CD8-positive, alpha-beta memory T cell (primary cell): ENCODE results near the gene CHID1. TPM values are rescaled to one million over a fixed set of nuclear protein-coding genes. Genes with fewer than 3 reads are reported as not detected.
A peak's percentile ranks its signal among the peaks of the same experiment; 100 is the strongest.

Source experiments
- CTCF ChIA-PET: fragments of 350-600 bp; sonication (Branson Sonifier 250); formaldehyde crosslinking; loops from one replicate; lab custom pipeline; 2021; ENCODE audit warnings: antibody characterized with exemption; lab: Charles Lee
- POLR2A ChIA-PET: fragments of 350-600 bp; sonication (Branson Sonifier 250); formaldehyde crosslinking; loops from one replicate; lab custom pipeline; 2021; ENCODE audit warnings: antibody characterized with exemption; lab: Charles Lee
- DNase-seq, 5 donors: peaks; one replicate each; pipeline versions ENCODE4 v3.0.0 to v3.0.0-alpha.2; 2020 to 2022; ENCODE audit warnings: mixed read lengths in 1 of 5
- H3K27ac ChIP-seq: one replicate; pipeline ENCODE4 v1.7.0; 2013; ENCODE audit warnings: low read depth, mild to moderate bottlenecking, low read length, moderate library complexity
- H3K27me3 ChIP-seq: 2 replicates; pipeline ENCODE4 v1.7.0; 2013; ENCODE audit warnings: low read length, mild to moderate bottlenecking; ENCODE audit not compliant: insufficient read depth, poor library complexity, severe bottlenecking
- H3K36me3 ChIP-seq: 2 replicates; pipeline ENCODE4 v1.7.0; 2013; ENCODE audit warnings: mild to moderate bottlenecking, low read length, moderate library complexity; ENCODE audit not compliant: insufficient read depth
- H3K4me1 ChIP-seq: 2 replicates; pipeline ENCODE4 v1.7.0; 2013; ENCODE audit warnings: mild to moderate bottlenecking, low read length, moderate library complexity; ENCODE audit not compliant: insufficient read depth
- H3K4me3 ChIP-seq: 2 replicates; pipeline ENCODE4 v1.7.0; 2013; ENCODE audit warnings: mild to moderate bottlenecking, low read length
- H3K9me3 ChIP-seq: 2 replicates; pipeline ENCODE4 v1.7.0; 2013; ENCODE audit warnings: mild to moderate bottlenecking, low read length
- H3K27ac Mint-ChIP-seq, 8 donors: one replicate each; pipeline ENCODE4 v1.8.0; 2020 to 2021; ENCODE audit warnings: mixed read lengths in 8 of 8, mild to moderate bottlenecking in 6 of 8, inconsistent platforms in 3 of 8, moderate library complexity in 3 of 8
- H3K27me3 Mint-ChIP-seq, 2 donors: one replicate each; pipeline ENCODE4 v1.8.0; 2020 to 2021; ENCODE audit warnings: mixed read lengths in 2 of 2, mild to moderate bottlenecking in 1 of 2, moderate library complexity in 1 of 2
- H3K36me3 Mint-ChIP-seq, 3 donors: one replicate each; pipeline ENCODE4 v1.8.0; 2020 to 2021; ENCODE audit warnings: mixed read lengths in 3 of 3, inconsistent platforms in 1 of 3, mild to moderate bottlenecking in 1 of 3
- H3K4me1 Mint-ChIP-seq, 3 donors: one replicate each; pipeline ENCODE4 v1.8.0; 2020 to 2021; ENCODE audit warnings: mixed read lengths in 3 of 3, inconsistent platforms in 1 of 3, mild to moderate bottlenecking in 1 of 3
- H3K4me3 Mint-ChIP-seq, 7 donors: one replicate each; pipeline ENCODE4 v1.8.0; 2020 to 2021; ENCODE audit warnings: mixed read lengths in 7 of 7, mild to moderate bottlenecking in 6 of 7, moderate library complexity in 4 of 7, inconsistent platforms in 2 of 7
- H3K9me3 Mint-ChIP-seq, 5 donors: one replicate each; pipeline ENCODE4 v1.8.0; 2020 to 2022; ENCODE audit warnings: mixed read lengths in 5 of 5, mild to moderate bottlenecking in 3 of 5, moderate library complexity in 2 of 5, inconsistent platforms in 1 of 5
- polyA plus RNA-seq: library from polyadenylated mRNA; unstranded; fragments of 300-500 nt; fragmentation: Illumina TruSeq; gene quantifications from one replicate; pipeline ENCODE4 v1.2.3, GENCODE V29; 2021
- total RNA-seq, 2 experiments: library from RNA; stranded (reverse); gene quantifications; one replicate each; pipeline ENCODE4 v1.2.3, GENCODE V29; 2021

Gene CHID1
- total and polyA plus RNA-seq, 3 experiments from 2014 or later, result 57.1 to 94.1 (median 87.2) TPM

DNA sequence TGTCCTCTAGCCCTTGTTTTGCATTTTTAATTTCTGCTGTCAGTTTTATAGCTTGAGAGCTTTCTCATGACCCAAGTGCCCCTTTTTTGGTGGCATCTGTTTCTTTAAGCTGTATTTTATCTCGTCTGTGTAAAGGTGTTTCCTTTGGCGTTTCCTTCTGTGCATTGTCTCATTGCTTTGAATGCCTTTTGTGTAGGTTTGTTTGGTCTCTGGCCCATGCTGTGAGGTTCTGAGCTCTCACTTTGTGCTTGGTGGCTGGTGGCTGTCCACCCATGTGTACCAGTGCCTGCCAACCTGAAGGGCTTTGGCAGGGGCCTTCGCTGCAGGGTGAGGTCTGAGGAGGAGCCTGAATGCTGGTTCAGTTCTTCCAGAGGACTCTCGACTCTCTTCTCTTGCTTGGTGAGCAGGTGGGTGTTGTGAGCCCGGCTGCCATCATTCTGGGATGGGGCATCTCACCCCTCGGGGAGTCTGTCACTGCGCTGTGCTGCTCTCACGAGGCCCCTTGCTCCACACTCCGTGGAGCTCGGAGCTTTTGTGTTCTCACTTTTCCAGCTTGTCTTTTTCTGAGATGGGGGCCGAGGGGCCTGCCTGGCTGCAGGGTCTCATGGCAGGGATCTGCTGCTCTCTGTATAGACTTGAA lies 30.0 kb upstream of the CHID1 start:
- DNase-seq, result no peak
- Mint-ChIP-seq H3K27me3 (no peaks in the 10 kb centered on the region), H3K27ac (peak overlapping the region in 4 of 8 donors; percentile 6 to 77 (median 76)), H3K4me3 (peak overlapping the region in 1 of 7 donors; percentile 10), H3K9me3 (no peaks in the 10 kb centered on the region), H3K4me1 (peaks cover 47 to 72% (median 57%) of the 10 kb centered on the region in 3 donors), H3K36me3 (peaks cover 2 to 43% (median 5%) of the 10 kb centered on the region in 3 donors)
- Histone ChIP-seq H3K27me3 (no peaks in the 10 kb centered on the region), H3K27ac (no peak overlapping the region), H3K36me3 (no peaks in the 10 kb centered on the region), H3K4me3 (no peak overlapping the region), H3K9me3 (no peaks in the 10 kb centered on the region), H3K4me1 (peaks cover 27% of the 10 kb centered on the region)
- POLR2A ChIA-PET, result no interaction called here
- CTCF ChIA-PET, result interaction anchor here (1.4 kb wide), 1 partner anchor 12 kb away, joined by 3 read pairs; no protein-coding TSS in a partner anchor

DNA sequence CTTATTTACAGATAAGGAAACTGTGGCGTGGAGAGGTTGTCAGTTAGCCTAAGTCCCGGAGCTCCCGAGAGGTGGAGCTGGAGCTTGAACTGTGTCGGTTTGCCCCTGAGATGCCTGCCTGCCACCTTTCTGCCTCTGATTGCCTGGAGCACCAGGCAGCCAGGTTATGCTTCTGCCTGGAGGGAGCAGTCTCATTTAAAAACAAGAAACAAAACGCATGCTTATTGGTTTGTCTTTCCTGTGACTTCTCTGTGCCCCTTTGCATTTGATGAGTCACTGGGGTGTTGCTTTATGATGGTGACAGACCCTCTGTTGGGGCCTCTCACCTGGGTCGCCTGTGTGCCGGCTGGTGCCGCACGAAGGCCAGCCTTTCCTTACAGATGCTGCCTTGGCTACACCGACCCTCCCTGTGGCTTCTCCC lies 27.2 kb upstream of the CHID1 start:
- CTCF ChIA-PET, result no interaction called here
- no peaks in the 10 kb centered on the region for H3K27me3 ChIP-seq
- no peak overlapping the region for H3K4me3 ChIP-seq
- H3K4me1 ChIP-seq, result peaks cover 31% of the 10 kb centered on the region
- peak overlapping the region in 2 of 7 donors; percentile 2 to 15 for H3K4me3 Mint-ChIP-seq
- no peaks in the 10 kb centered on the region for H3K36me3 ChIP-seq
- H3K27me3 Mint-ChIP-seq, result no peaks in the 10 kb centered on the region
- H3K4me1 Mint-ChIP-seq, result peaks cover 47 to 75% (median 63%) of the 10 kb centered on the region in 3 donors
- no peaks in the 10 kb centered on the region for H3K9me3 Mint-ChIP-seq
- no peak overlapping the region for H3K27ac ChIP-seq
- peaks cover 0 to 27% (median 2%) of the 10 kb centered on the region in 3 donors for H3K36me3 Mint-ChIP-seq
- DNase-seq, result no peak
- no peaks in the 10 kb centered on the region for H3K9me3 ChIP-seq
- no peak overlapping the region for H3K27ac Mint-ChIP-seq
- POLR2A ChIA-PET, result no interaction called here

DNA sequence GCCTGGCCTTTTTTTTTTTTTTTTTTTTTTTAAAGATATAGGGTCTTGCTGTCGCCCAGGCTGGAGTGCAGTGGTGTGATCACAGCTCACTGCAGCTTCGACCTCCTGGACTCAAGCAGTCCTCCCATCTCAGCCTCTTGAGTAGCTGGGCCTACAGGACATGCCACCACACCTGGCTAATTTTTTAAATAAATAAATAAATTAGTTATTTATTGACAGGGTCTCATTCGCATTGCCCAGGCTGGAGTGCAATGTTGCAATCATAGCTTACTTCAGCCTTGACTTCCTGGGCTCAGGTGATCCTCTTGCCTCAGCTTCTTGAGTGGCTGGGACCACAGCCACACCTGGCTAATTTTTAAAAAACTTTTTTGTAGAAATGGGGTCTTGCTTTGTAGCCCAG lies 25.6 kb upstream of the CHID1 start:
- no peak overlapping the region for H3K27ac ChIP-seq
- no peaks in the 10 kb centered on the region for H3K9me3 Mint-ChIP-seq
- ChIA-PET POLR2A (no interaction called here), CTCF (no interaction called here)
- H3K4me1 Mint-ChIP-seq, result peaks cover 51 to 73% (median 68%) of the 10 kb centered on the region in 3 donors
- H3K4me1 ChIP-seq, result peaks cover 42% of the 10 kb centered on the region
- H3K36me3 ChIP-seq, result no peaks in the 10 kb centered on the region
- H3K27ac Mint-ChIP-seq, result peak overlapping the region in 1 of 8 donors; percentile 29
- peaks cover 0 to 27% (median 0%) of the 10 kb centered on the region in 3 donors for H3K36me3 Mint-ChIP-seq
- no peaks in the 10 kb centered on the region for H3K27me3 Mint-ChIP-seq
- no peaks in the 10 kb centered on the region for H3K27me3 ChIP-seq
- no peak for DNase-seq
- H3K4me3 Mint-ChIP-seq, result no peak overlapping the region
- H3K9me3 ChIP-seq, result no peaks in the 10 kb centered on the region
- no peak overlapping the region for H3K4me3 ChIP-seq

DNA sequence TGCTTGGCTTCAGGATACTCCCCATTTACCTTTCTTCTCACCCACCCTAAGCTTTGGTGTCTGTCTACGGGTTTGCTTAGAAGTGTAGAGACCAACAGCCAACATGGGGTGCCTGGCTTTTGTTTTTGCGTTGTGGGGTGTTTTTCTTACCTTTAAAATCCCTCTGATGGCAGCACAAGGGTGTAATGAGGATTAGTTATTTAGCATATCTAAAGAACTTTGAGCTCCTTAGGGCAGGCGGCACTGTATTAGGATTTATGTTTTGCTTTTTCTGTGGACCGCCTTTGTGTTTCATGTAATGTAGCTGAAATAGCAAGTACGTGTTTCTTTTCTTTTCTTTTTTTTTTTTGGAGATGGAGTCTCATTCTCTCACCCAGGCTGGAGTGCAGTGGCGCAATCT lies 23.9 kb upstream of the CHID1 start:
- no peaks in the 10 kb centered on the region for H3K9me3 ChIP-seq
- CTCF ChIA-PET, result interaction anchor here (0.8 kb wide), 1 partner anchor 9 kb away, joined by 3 read pairs; no protein-coding TSS in a partner anchor
- no peak overlapping the region for H3K27ac ChIP-seq
- POLR2A ChIA-PET, result no interaction called here
- Mint-ChIP-seq H3K4me1 (peaks cover 42 to 66% (median 63%) of the 10 kb centered on the region in 3 donors), H3K9me3 (no peaks in the 10 kb centered on the region), H3K4me3 (no peak overlapping the region), H3K27me3 (no peaks in the 10 kb centered on the region), H3K27ac (peak overlapping the region in 1 of 8 donors; percentile 21), H3K36me3 (peaks cover 0 to 24% (median 0%) of the 10 kb centered on the region in 3 donors)
- DNase-seq, result no peak
- no peaks in the 10 kb centered on the region for H3K36me3 ChIP-seq
- no peak overlapping the region for H3K4me3 ChIP-seq
- no peaks in the 10 kb centered on the region for H3K27me3 ChIP-seq
- H3K4me1 ChIP-seq, result peaks cover 41% of the 10 kb centered on the region

DNA sequence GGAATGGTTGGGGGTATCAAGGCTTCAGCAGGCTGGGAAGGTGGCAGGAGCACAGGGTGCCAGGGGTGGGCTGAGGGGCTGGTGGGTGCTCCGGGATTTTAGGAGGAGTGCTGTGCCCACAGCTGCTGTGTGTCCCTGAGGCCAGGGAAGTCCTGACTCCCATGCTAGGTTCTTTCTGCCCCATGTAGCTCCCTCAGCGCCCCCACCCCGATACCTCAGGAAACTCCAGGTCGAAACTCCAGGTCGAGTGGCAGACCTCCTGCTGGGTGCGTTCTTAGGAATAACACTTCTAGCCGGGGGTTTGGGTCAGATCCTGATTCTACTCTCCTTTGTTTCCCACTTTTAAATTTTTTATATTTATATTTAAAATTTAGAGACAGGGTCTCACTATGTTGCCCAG lies 23.3 kb upstream of the CHID1 start:
- CTCF ChIA-PET, result no interaction called here
- no peaks in the 10 kb centered on the region for H3K27me3 ChIP-seq
- no peaks in the 10 kb centered on the region for H3K9me3 ChIP-seq
- no peaks in the 10 kb centered on the region for H3K36me3 ChIP-seq
- Mint-ChIP-seq H3K4me1 (peaks cover 43 to 67% (median 60%) of the 10 kb centered on the region in 3 donors), H3K36me3 (peaks cover 0 to 24% (median 0%) of the 10 kb centered on the region in 3 donors), H3K27ac (peak overlapping the region in 1 of 8 donors; percentile 79), H3K4me3 (no peak overlapping the region), H3K27me3 (no peaks in the 10 kb centered on the region), H3K9me3 (no peaks in the 10 kb centered on the region)
- peaks cover 47% of the 10 kb centered on the region for H3K4me1 ChIP-seq
- POLR2A ChIA-PET, result no interaction called here
- H3K27ac ChIP-seq, result no peak overlapping the region
- DNase-seq, result no peak
- H3K4me3 ChIP-seq, result no peak overlapping the region

DNA sequence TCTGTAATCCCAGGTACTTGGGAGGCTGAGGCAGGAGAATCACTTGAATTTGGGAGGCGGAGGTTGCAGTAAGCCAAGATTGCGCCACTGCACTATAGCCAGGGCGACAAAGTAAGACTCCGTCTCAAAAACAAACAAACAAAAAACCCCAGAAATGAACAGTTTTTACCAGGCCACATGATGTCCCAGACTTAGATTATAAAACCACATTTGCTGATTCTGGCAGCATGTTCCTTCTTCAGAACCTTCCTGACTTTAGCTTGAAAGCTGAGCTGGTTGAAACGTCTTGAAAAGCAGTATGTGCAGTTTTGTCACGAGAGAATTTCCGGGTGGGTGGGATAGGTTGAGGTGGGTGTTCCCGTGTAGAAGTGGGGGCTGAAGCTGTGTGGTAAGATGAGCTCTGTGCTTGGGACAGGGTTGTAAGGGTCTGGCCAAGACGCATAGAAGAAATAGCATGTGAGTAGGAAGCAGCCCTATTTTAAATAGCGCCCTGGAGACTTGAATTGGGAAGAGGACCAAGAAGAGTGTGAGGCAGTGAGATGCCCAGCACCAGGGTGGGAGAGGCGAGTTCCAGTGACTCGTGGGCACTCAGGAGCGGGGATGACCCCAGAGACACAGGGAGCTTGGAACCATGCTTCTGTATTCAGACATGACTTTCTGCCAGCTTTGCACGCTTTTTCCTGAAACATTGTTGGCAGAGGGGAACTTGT lies 22.7 kb upstream of the CHID1 start:
- DNase-seq, result no peak
- H3K36me3 ChIP-seq, result no peaks in the 10 kb centered on the region
- no peaks in the 10 kb centered on the region for H3K9me3 ChIP-seq
- Mint-ChIP-seq H3K9me3 (no peaks in the 10 kb centered on the region), H3K27ac (peak overlapping the region in 6 of 8 donors; percentile 30 to 85 (median 54)), H3K27me3 (no peaks in the 10 kb centered on the region), H3K4me3 (peak overlapping the region in 3 of 7 donors; percentile 14 to 49 (median 17)), H3K36me3 (peaks cover 0 to 24% (median 0%) of the 10 kb centered on the region in 3 donors), H3K4me1 (peaks cover 49 to 70% (median 61%) of the 10 kb centered on the region in 3 donors)
- POLR2A ChIA-PET, result no interaction called here
- no peak overlapping the region for H3K4me3 ChIP-seq
- peaks cover 53% of the 10 kb centered on the region for H3K4me1 ChIP-seq
- no peak overlapping the region for H3K27ac ChIP-seq
- no peaks in the 10 kb centered on the region for H3K27me3 ChIP-seq
- CTCF ChIA-PET, result no interaction called here

DNA sequence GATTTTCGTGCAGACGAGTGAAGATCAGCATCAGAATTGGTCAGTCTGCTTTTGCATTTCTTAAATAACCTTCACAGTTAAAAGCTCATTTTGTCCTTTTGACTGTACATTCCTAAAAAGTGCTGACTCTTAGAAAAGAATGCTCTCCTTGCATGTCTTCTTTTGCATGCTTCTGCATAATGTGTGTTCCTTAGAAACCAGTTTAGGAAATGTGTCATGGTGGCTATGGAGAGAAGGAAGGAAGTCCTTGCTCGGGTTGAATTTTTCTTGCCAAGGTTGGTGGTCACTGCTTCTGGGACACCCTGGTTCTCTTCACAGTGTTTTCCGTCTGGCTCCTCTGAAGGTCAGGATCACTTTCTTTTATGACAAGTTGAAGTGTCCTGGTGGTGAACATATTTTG lies 21.8 kb upstream of the CHID1 start:
- Mint-ChIP-seq H3K4me1 (peaks cover 52 to 70% (median 61%) of the 10 kb centered on the region in 3 donors), H3K27me3 (no peaks in the 10 kb centered on the region), H3K27ac (peak overlapping the region in 1 of 8 donors; percentile 51), H3K9me3 (no peaks in the 10 kb centered on the region), H3K36me3 (peaks cover 0 to 22% (median 0%) of the 10 kb centered on the region in 3 donors), H3K4me3 (no peak overlapping the region)
- DNase-seq, result no peak
- Histone ChIP-seq H3K4me1 (peaks cover 56% of the 10 kb centered on the region), H3K4me3 (no peak overlapping the region), H3K27me3 (no peaks in the 10 kb centered on the region), H3K36me3 (no peaks in the 10 kb centered on the region), H3K27ac (no peak overlapping the region), H3K9me3 (no peaks in the 10 kb centered on the region)
- POLR2A ChIA-PET, result no interaction called here
- CTCF ChIA-PET, result no interaction called here

DNA sequence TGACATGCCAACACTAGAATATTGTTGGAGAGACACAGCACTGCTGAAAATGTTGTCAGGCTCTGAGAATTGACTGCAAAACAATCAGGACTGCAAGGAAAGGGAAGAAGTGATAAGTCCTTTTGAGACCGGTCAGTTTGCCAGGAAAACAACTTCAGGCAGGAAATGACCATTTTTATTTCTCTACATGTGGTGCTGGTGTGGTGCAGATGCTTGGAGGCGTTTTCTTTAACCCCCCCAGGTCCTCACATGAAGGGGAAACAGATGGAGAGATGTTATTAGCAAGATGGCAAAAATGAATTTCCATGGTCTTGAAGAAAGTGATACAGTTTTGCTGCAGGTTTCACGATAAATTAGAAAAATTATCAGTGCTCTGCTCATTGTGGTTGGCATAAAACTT lies 20.8 kb upstream of the CHID1 start:
- DNase-seq, result no peak
- H3K4me3 Mint-ChIP-seq, result peak overlapping the region in 1 of 7 donors; percentile 1
- peak overlapping the region in 1 of 8 donors; percentile 29 for H3K27ac Mint-ChIP-seq
- ChIA-PET POLR2A (no interaction called here), CTCF (no interaction called here)
- no peaks in the 10 kb centered on the region for H3K36me3 ChIP-seq
- H3K4me1 ChIP-seq, result peaks cover 59% of the 10 kb centered on the region
- H3K9me3 Mint-ChIP-seq, result no peaks in the 10 kb centered on the region
- no peaks in the 10 kb centered on the region for H3K27me3 ChIP-seq
- no peaks in the 10 kb centered on the region for H3K9me3 ChIP-seq
- H3K4me1 Mint-ChIP-seq, result peaks cover 56 to 71% (median 61%) of the 10 kb centered on the region in 3 donors
- H3K4me3 ChIP-seq, result no peak overlapping the region
- no peak overlapping the region for H3K27ac ChIP-seq
- no peaks in the 10 kb centered on the region for H3K27me3 Mint-ChIP-seq
- H3K36me3 Mint-ChIP-seq, result peaks cover 0 to 21% (median 0%) of the 10 kb centered on the region in 3 donors
